Fibroblast of villous mesenchyme (primary cell): ENCODE results near the gene ZNF93. TPM values are rescaled to one million over a fixed set of nuclear protein-coding genes. Genes with fewer than 3 reads are reported as not detected.
A peak's percentile ranks its signal among the peaks of the same experiment; 100 is the strongest.
"Not testable (repeated sequence)": the region's sequence is repeated elsewhere in the genome, so short reads cannot be mapped to it uniquely, and the experiment has no call there.

Experiments
- DNase-seq: peaks from one replicate; pipeline ENCODE4 v3.0.0-alpha.2; 2010; ENCODE audit warnings: low read depth
- H3K4me3 ChIP-seq: 2 replicates; pipeline ENCODE4 v1.5.1; 2011; ENCODE audit warnings: low read depth, mild to moderate bottlenecking, low read length
- total RNA-seq: library from RNA; depleted of rRNA; stranded (reverse); fragments of >200 nt; gene quantifications from 2 replicates; pipeline ENCODE4 v1.2.3, GENCODE V29; 2012
- TF ChIP-seq, protein P1 (sequence below): IDR thresholded peaks from 2 replicates; pipeline ENCODE4 v1.5.1; 2012; ENCODE audit warnings: low read depth, mild to moderate bottlenecking, low read length; ENCODE audit not compliant: insufficient read depth

ZNF93 gene
- total RNA-seq, 1 donor = 11.2 TPM

DNA sequence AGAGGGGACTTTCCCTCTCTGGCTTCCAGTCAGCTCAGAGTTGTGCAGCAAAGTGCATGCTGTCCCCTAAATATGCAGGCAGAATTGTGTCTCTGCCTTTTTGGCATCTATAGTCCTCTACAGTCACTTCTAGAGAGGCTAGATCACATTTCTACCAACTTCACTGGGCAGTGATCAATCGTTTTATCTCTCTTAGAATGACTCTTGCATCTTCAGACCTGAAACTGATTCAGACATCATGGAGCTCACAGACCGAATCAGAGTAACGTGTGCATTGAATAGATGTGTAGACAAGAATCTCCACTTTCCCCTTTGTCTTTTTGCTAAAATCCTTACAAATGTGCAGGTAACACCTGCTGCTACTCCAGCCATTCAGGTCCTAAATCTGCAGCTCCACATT is 28.8 kb upstream of the ZNF93 start:
- H3K4me3 ChIP-seq = no peak overlapping the region
- TF ChIP-seq, protein P1, sequence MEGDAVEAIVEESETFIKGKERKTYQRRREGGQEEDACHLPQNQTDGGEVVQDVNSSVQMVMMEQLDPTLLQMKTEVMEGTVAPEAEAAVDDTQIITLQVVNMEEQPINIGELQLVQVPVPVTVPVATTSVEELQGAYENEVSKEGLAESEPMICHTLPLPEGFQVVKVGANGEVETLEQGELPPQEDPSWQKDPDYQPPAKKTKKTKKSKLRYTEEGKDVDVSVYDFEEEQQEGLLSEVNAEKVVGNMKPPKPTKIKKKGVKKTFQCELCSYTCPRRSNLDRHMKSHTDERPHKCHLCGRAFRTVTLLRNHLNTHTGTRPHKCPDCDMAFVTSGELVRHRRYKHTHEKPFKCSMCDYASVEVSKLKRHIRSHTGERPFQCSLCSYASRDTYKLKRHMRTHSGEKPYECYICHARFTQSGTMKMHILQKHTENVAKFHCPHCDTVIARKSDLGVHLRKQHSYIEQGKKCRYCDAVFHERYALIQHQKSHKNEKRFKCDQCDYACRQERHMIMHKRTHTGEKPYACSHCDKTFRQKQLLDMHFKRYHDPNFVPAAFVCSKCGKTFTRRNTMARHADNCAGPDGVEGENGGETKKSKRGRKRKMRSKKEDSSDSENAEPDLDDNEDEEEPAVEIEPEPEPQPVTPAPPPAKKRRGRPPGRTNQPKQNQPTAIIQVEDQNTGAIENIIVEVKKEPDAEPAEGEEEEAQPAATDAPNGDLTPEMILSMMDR = no peak
- DNase-seq = no peak

DNA sequence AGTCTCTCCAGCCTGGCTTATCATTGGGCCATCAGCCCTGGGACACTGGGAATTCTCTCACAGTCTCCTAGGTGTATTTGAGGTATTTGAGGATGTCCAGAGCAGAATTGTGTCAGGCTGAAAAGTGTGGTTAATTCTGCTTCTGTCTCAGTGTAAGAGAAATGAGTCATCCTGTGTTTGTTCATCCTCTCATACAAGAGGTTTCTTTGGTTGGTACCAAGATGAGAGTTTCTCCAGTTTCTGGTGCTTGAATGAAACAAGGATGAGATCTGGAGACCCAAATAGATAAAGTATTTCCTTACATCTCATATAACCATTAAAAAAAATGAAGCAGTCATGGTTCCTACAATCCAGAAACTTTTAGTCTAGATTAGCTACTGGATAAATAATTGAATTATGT is 27.4 kb upstream of the ZNF93 start:
- H3K4me3 ChIP-seq = no peak overlapping the region
- DNase-seq = no peak
- TF ChIP-seq, protein P1 = no peak

DNA sequence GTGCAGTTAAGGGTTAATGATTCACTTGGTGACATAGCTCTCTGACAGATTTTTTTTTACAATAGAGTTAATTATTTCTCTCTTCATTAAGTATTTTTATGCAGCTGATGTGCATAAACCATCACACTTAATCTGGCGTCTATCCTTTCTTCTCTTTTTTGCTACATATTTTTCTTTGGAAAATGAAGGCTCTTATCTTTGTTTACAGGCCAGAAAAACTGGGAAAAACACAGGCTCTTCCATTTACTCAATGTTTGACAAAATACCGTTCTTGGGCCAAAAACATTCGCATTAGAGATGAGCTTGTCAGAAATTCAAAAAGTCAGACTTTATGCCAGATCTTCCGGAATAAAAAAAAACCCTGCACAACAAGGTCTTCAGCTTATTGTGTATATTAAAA is 23.0 kb upstream of the ZNF93 start:
- no peak for DNase-seq
- TF ChIP-seq, protein P1 = no peak
- H3K4me3 ChIP-seq = no peak overlapping the region

DNA sequence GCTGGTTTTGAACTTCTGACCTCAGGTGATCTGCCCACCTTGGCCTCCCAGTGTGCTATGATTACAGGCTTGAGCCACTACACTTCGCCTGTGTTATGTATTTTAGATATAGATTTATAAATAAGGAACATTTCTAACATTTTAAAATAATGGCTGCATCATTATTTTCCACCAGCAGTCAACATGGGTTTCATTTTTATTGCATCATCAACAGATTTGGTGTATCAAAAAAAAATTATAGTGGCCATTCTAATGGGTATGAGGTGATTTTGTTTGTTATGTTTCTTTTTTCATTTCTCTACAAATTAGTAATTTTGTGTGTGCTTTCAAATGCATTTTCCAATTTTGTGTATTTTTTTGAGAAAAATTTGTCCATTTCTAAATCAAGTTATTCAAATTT is 16.2 kb upstream of the ZNF93 start:
- TF ChIP-seq, protein P1 = no peak
- H3K4me3 ChIP-seq = no peak overlapping the region
- no peak for DNase-seq

DNA sequence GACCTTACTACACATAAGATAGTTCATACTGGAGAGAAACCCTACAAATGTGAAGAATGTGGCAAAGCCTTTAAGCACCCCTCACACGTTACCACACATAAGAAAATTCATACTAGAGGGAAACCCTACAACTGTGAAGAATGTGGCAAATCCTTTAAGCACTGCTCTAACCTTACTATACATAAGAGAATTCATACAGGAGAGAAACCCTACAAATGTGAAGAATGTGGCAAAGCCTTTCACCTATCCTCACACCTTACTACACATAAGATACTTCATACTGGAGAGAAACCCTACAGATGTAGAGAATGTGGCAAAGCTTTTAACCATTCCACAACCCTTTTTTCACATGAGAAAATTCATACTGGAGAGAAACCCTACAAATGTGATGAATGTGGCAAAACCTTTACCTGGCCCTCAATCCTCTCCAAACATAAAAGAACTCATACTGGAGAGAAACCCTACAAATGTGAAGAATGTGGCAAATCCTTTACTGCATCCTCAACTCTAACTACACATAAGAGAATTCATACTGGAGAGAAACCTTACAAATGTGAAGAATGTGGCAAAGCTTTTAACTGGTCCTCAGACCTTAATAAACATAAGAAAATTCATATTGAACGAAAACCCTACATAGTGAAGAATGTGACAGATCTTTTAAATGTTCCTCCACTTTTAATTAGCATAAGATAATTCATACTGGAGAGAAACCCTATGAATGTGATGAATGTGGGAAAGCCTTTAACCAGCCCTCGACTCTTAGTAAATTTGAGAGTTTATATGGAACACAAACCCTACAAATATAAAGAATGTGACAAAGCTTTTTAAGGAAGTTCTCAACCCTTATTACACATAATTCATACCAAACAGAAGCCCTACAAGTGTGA is 8.4 kb upstream of the ZNF93 start:
- DNase-seq, H3K4me3 ChIP-seq: not testable (repeated sequence)

DNA sequence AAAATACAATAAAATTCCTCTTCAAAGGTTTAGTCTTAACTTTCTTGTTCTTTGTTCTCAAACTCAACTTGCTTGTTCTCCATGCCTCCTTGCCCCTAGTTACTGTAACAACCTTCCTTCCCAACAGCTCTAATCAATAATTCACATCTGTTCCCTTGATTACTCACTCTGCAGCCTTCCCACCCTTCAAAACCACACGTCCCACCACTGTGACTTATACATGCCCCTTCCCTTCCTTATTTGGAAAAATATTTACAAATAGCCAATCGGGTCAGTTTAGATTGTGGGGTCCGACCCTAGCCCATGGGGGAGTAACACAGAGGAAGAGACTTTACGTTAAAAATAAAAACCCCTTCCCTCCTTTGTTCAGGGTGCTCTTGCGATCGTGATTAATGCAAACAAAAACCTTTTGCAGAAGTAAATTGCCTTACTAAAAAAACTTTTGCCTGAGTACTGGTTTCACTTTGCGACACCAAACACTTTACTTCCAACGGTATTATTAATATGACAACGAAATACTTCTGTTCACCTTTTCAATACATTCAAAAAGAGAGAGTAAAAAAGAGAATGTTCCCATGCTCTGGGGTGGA is 512 bp upstream of the ZNF93 start:
- DNase-seq = peak; percentile 75
- TF ChIP-seq, protein P1 = no peak
- H3K4me3 ChIP-seq = peak overlapping the region; percentile 88

DNA sequence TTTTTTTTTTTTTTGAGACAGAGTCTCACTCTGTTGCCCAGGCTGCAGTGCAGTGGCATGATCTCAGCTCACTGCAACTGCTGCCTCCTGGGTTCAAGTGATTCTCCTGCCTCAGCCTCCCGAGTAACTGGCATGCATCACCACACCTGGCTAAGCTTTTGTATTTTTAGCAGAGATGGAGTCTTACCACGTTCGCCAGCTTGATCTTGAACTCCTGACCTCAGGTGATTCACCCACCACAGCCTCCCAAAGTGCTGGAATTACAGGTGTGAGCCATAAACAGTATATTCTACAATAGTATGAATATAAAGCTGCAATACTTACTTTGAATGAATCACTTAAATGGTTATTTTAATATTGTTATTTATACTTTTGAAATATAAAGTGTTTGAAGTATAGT is 6.8 kb downstream of the ZNF93 start:
- not testable (repeated sequence) for DNase-seq, H3K4me3 ChIP-seq

DNA sequence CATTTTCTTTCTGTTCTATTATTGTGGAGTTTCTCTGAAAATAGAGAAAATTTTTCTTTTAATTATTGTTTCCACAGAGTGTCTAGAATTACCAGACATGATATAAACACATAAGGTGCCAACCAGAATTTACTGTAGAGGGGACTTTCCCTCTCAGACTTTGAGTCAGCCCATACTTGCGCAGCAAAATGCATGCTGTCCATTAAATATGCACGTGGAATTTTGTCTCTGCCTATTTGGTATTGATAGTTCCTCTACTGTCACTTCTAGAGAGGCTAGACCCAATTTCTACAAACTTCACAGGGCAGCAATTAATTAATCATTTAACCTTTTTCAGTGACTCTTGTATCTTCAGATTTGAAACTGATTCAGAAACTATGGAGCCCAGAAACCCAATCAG is 8.9 kb downstream of the ZNF93 start:
- no peak for DNase-seq
- TF ChIP-seq, protein P1 = no peak
- H3K4me3 ChIP-seq = no peak overlapping the region
